ENCODE results near the gene ELOVL6. TPM values are rescaled to one million over a fixed set of nuclear protein-coding genes. Genes with fewer than 3 reads are reported as not detected.

Gene ELOVL6
- total RNA-seq, 3 donors from 2014 or later (not counting 1 experiment from before 2014, with no cell fraction given), result 25.0 to 35.2 (median 30.9) TPM

GRCh38 chr4:110075891-110076290 lies 122.5 kb downstream of the ELOVL6 start:
- Histone ChIP-seq H3K36me3 (ENCODE audit: control insufficient read depth, insufficient read depth, low read length) (no peaks in the 10 kb centered on the region), H3K9me3 (ENCODE audit: control insufficient read depth, insufficient read depth, low read length) (no peaks in the 10 kb centered on the region), H3K27me3 (ENCODE audit: control insufficient read depth, insufficient read depth, low read length) (no peaks in the 10 kb centered on the region), H3K4me1 (ENCODE audit: control insufficient read depth, insufficient read depth, low read length) (no peaks in the 10 kb centered on the region), H3K4me3 (ENCODE audit: low read length) (no peak overlapping the region), H3K27ac (ENCODE audit: low read length) (no peak overlapping the region)
- peak overlapping the region; percentile 37 to 64 for H3K27ac Mint-ChIP-seq
- H3K4me3 Mint-ChIP-seq, result no peak overlapping the region
- H3K9me3 Mint-ChIP-seq, result no peaks in the 10 kb centered on the region
- TF ChIP-seq CTCF (IDR thresholded peaks at IDR 0.05), result no peak
- ATAC-seq (peak; percentile 53 to 69 (median 65)), DNase-seq (no peak)
- WGBS (ENCODE audit: insufficient coverage), result no CpG with 5 or more reads among the region's 1 CpG
- intact Hi-C loops (cut with micrococcal nuclease), result no loop called here
- peaks cover 17 to 33% of the 10 kb centered on the region in 2 donors for H3K4me1 Mint-ChIP-seq
- no peaks in the 10 kb centered on the region for H3K27me3 Mint-ChIP-seq (ENCODE audit: low read depth in 2 of 2)
- H3K36me3 Mint-ChIP-seq, result no peaks in the 10 kb centered on the region

- Mint-ChIP-seq H3K27me3 (ENCODE audit: low read depth in 2 of 2) (no peaks in the 10 kb centered on the region), H3K4me1 (peaks cover 17 to 33% of the 10 kb centered on the region in 2 donors), H3K27ac (peak overlapping the region; percentile 37 to 64), H3K4me3 (no peak overlapping the region), H3K9me3 (no peaks in the 10 kb centered on the region), H3K36me3 (no peaks in the 10 kb centered on the region)
- Histone ChIP-seq H3K9me3 (ENCODE audit: control insufficient read depth, insufficient read depth, low read length) (no peaks in the 10 kb centered on the region), H3K4me1 (ENCODE audit: control insufficient read depth, insufficient read depth, low read length) (no peaks in the 10 kb centered on the region), H3K4me3 (ENCODE audit: low read length) (no peak overlapping the region), H3K27me3 (ENCODE audit: control insufficient read depth, insufficient read depth, low read length) (no peaks in the 10 kb centered on the region), H3K27ac (ENCODE audit: low read length) (no peak overlapping the region), H3K36me3 (ENCODE audit: control insufficient read depth, insufficient read depth, low read length) (no peaks in the 10 kb centered on the region)
- intact Hi-C loops (cut with micrococcal nuclease), result no loop called here
- no peak for ATAC-seq
- no peak for TF ChIP-seq CTCF (IDR thresholded peaks at IDR 0.05)
- DNase-seq, result no peak
Measured at GRCh38 chr4:110075083-110075738, 123.2 kb downstream of the ELOVL6 start.

- no peak for ATAC-seq
- no peak overlapping the region for H3K4me3 Mint-ChIP-seq
- no peaks in the 10 kb centered on the region for H3K27me3 Mint-ChIP-seq (ENCODE audit: low read depth in 2 of 2)
- no peak for TF ChIP-seq CTCF (IDR thresholded peaks at IDR 0.05)
- intact Hi-C loops (cut with micrococcal nuclease), result no loop called here
- no peak for DNase-seq
- no peaks in the 10 kb centered on the region for H3K36me3 Mint-ChIP-seq
- Histone ChIP-seq H3K27me3 (ENCODE audit: control insufficient read depth, insufficient read depth, low read length) (no peaks in the 10 kb centered on the region), H3K27ac (ENCODE audit: low read length) (no peak overlapping the region), H3K4me3 (ENCODE audit: low read length) (no peak overlapping the region), H3K4me1 (ENCODE audit: control insufficient read depth, insufficient read depth, low read length) (no peaks in the 10 kb centered on the region), H3K36me3 (ENCODE audit: control insufficient read depth, insufficient read depth, low read length) (no peaks in the 10 kb centered on the region), H3K9me3 (ENCODE audit: control insufficient read depth, insufficient read depth, low read length) (no peaks in the 10 kb centered on the region)
- 84% methylated on average over 3 of the region's 4 CpGs for WGBS (ENCODE audit: insufficient coverage)
- no peaks in the 10 kb centered on the region for H3K9me3 Mint-ChIP-seq
- peak overlapping the region; percentile 37 to 49 for H3K27ac Mint-ChIP-seq
- H3K4me1 Mint-ChIP-seq, result peaks cover 17 to 33% of the 10 kb centered on the region in 2 donors
Measured at GRCh38 chr4:110074570-110074969, 123.8 kb downstream of the ELOVL6 start.
